IMR-90 (cell line): ENCODE data around the gene ARHGEF12.

Experiments
- RAD21 ChIP-seq: IDR thresholded peaks from 2 replicates; pipeline ENCODE4 v1.6.1; 2012; ENCODE audit warnings: low read length, improper control_type of control experiment
- TF ChIP-seq, protein P1 (sequence below): conservative IDR thresholded peaks from 2 replicates; pipeline ENCODE4 v1.5.1; 2012; ENCODE audit warnings: mild to moderate bottlenecking, low read depth, low read length, improper control_type of control experiment

DNA sequence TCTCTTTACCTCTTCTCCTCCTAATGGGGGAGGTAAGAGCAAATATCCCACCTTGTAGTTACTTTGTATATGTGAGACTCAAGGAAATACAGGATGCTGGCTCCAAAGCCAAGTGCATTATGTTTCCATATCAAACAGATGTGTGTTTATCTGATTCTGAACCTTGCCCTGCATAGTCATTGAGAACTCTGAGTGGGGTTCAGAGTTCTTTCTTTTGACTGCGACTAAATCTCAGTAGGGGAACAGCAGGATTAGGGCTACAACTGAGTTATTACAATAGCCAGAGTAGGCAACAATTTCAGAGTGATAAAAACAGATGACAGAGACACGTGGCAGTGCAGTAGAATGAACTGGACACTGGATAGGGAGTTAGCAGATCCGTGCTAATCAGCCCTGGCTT lies 45.3 kb upstream of the ARHGEF12 start:
- TF ChIP-seq, protein P1, sequence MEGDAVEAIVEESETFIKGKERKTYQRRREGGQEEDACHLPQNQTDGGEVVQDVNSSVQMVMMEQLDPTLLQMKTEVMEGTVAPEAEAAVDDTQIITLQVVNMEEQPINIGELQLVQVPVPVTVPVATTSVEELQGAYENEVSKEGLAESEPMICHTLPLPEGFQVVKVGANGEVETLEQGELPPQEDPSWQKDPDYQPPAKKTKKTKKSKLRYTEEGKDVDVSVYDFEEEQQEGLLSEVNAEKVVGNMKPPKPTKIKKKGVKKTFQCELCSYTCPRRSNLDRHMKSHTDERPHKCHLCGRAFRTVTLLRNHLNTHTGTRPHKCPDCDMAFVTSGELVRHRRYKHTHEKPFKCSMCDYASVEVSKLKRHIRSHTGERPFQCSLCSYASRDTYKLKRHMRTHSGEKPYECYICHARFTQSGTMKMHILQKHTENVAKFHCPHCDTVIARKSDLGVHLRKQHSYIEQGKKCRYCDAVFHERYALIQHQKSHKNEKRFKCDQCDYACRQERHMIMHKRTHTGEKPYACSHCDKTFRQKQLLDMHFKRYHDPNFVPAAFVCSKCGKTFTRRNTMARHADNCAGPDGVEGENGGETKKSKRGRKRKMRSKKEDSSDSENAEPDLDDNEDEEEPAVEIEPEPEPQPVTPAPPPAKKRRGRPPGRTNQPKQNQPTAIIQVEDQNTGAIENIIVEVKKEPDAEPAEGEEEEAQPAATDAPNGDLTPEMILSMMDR, result no peak
- no peak for TF ChIP-seq RAD21
